Stomach (tissue), 9 donors: ENCODE data around the gene POGZ. TPM values are rescaled to one million over a fixed set of nuclear protein-coding genes. Genes with fewer than 3 reads are reported as not detected.

Experiments
- DNase-seq, 2 donors: peaks; one replicate each; pipeline versions ENCODE4 v3.0.0 to v3.0.0-alpha.2; 2013 to 2019
- H3K27ac ChIP-seq, 5 donors: fragments of 200-600 bp in 4 of 5; sonication (generic) in 4 of 5; one replicate each; pipeline ENCODE4 v1.5.1; 2013 to 2019; ENCODE audit warnings: mild to moderate bottlenecking in 1 of 5, moderate library complexity in 1 of 5
- H3K27me3 ChIP-seq, 3 donors: fragments of 200-600 bp; sonication (generic); one replicate each; pipeline ENCODE4 v1.5.1; 2017 to 2019; ENCODE audit warnings: mixed run types in 1 of 3
- H3K36me3 ChIP-seq, 4 donors: fragments of 200-600 bp; sonication (generic); 1 replicate in 3 of 4; 2 replicates in 1 of 4; pipeline ENCODE4 v1.5.1; 2016 to 2019
- H3K4me1 ChIP-seq, 4 donors: fragments of 200-600 bp; sonication (generic); one replicate each; pipeline ENCODE4 v1.5.1; 2016 to 2019
- H3K4me3 ChIP-seq, 4 donors: fragments of 200-600 bp; sonication (generic) in 3 of 4; one replicate each; pipeline ENCODE4 v1.5.1; 2016 to 2019; ENCODE audit warnings: mild to moderate bottlenecking in 1 of 4
- H3K9me3 ChIP-seq, 4 donors: fragments of 200-600 bp; sonication (generic); one replicate each; pipeline ENCODE4 v1.5.1; 2016 to 2019
- EP300 ChIP-seq: sonication (generic); formaldehyde crosslinking; IDR thresholded peaks from one replicate; pipeline ENCODE4 v1.6.1; 2017; ENCODE audit warnings: antibody characterized with exemption
- POLR2A ChIP-seq, 4 donors: fragments of 450-650 bp; IDR thresholded peaks; one replicate each; pipeline ENCODE4 v1.6.1; 2016; ENCODE audit warnings: antibody characterized with exemption in 4 of 4, control low read depth in 2 of 4, mild to moderate bottlenecking in 1 of 4, moderate library complexity in 1 of 4
- POLR2AphosphoS5 ChIP-seq, 3 donors: sonication (generic); formaldehyde crosslinking; IDR thresholded peaks; one replicate each; pipeline ENCODE4 v1.6.1; 2016; ENCODE audit warnings: antibody characterized with exemption in 3 of 3
- WGBS, 5 donors: extraction: QIAGEN DNeasy Blood & Tissue Kit in 3 of 5; methylation state at CpG; one replicate each; pipeline versions ENCODE4 v1.1.5 to v1.1.7; 2013 to 2018; 5-methylcytosine and 5-hydroxymethylcytosine counted together
- intact Hi-C: fragments of 100-400 bp; cut with DNase I; formaldehyde crosslinking; loops from one replicate; pipeline ENCODE4 v1.15.1; 2023; ENCODE audit warnings: low total_unique reads
- polyA plus RNA-seq, 3 donors: library from polyadenylated mRNA; stranded (reverse); fragments of 200-250 nt; gene quantifications; one replicate each; pipeline ENCODE4 v1.2.3, GENCODE V29; 2013
- total RNA-seq, 5 donors: library from RNA; depleted of rRNA; stranded (reverse); fragments of >200 nt; gene quantifications; one replicate each; pipeline versions ENCODE4 v1.1.0 to v1.2.3, GENCODE V29; 2014 to 2016
- TF ChIP-seq, protein P1 (sequence below), 7 experiments: fragments of 450-650 bp in 4 of 7; fragments of 200-600 bp in 3 of 7; sonication (generic) in 3 of 7; IDR thresholded peaks; one replicate each; pipeline ENCODE4 v1.5.1; 2016 to 2019; ENCODE audit warnings: antibody characterized with exemption in 7 of 7, control low read depth in 2 of 7, mild to moderate bottlenecking in 1 of 7
- donor health status: healthy with polysubstance abuse.
- donor health status: Bipolar disorder and iron deficiency.
- donor health status: healthy.

POGZ gene
- total and polyA plus RNA-seq, 8 donors, result 7.3 to 124 (median 36.4) TPM

DNA sequence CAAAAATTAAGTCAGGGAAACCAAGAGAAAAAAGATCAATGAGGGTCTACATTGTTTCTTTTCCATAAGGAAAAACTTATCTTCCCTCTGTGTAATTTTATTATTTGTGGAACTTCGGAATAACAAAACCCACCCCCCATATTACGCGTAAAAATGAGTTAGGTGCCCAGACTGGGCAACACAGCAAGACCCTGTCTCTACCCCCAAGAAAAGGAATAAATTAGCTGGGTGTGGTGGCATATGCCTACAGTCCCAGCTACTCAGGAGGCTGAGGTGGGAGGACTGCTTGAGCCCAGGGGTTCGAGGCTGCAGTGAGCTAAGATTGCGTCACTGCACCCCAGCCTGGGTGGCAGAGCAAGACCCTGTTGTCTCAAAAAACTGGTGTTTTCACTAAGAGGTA lies 39.5 kb downstream of the POGZ start:
- no peak for DNase-seq
- H3K27me3 ChIP-seq, result no peaks in the 10 kb centered on the region
- peaks cover 55 to 100% (median 100%) of the 10 kb centered on the region in 4 donors for H3K36me3 ChIP-seq
- H3K9me3 ChIP-seq, result no peaks in the 10 kb centered on the region
- H3K27ac ChIP-seq, result no peak overlapping the region
- H3K4me3 ChIP-seq, result no peak overlapping the region
- H3K4me1 ChIP-seq, result no peaks in the 10 kb centered on the region
- intact Hi-C loops, result no loop called here
- TF ChIP-seq EP300 (no peak), POLR2AphosphoS5 (IDR thresholded peaks at IDR 0.05) (no peak), POLR2A (IDR thresholded peaks at IDR 0.05) (no peak)
- TF ChIP-seq, protein P1, sequence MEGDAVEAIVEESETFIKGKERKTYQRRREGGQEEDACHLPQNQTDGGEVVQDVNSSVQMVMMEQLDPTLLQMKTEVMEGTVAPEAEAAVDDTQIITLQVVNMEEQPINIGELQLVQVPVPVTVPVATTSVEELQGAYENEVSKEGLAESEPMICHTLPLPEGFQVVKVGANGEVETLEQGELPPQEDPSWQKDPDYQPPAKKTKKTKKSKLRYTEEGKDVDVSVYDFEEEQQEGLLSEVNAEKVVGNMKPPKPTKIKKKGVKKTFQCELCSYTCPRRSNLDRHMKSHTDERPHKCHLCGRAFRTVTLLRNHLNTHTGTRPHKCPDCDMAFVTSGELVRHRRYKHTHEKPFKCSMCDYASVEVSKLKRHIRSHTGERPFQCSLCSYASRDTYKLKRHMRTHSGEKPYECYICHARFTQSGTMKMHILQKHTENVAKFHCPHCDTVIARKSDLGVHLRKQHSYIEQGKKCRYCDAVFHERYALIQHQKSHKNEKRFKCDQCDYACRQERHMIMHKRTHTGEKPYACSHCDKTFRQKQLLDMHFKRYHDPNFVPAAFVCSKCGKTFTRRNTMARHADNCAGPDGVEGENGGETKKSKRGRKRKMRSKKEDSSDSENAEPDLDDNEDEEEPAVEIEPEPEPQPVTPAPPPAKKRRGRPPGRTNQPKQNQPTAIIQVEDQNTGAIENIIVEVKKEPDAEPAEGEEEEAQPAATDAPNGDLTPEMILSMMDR (IDR thresholded peaks at IDR 0.05), result no peak
- 77 to 96% (median 93%) methylated on average over 5 of the region's 5 CpGs for WGBS, 5 donors

DNA sequence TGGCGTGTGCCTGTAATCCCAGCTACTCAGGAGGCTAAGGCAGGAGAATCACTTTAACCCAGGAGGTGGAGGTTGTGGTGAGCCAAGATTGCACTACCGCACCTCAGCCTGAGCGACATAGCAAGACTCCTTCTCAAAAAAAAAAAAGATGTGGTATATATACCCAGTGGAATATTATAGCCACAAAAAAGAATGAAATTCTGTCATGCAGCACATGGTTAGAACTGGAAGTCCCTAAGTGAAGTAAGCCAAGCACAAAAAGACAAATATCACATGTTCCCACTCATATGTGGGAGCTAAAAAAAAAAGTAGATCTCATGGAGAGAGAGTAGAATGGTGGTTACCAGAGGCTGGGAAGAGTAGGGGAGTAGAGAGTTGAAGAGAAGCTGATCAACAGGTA lies 41.2 kb downstream of the POGZ start:
- TF ChIP-seq POLR2A (IDR thresholded peaks at IDR 0.05), result no peak
- no peak for TF ChIP-seq EP300
- TF ChIP-seq POLR2AphosphoS5 (IDR thresholded peaks at IDR 0.05), result no peak
- TF ChIP-seq, protein P1 (IDR thresholded peaks at IDR 0.05), result no peak
- Histone ChIP-seq H3K27me3 (no peaks in the 10 kb centered on the region), H3K27ac (no peak overlapping the region), H3K4me3 (no peak overlapping the region), H3K36me3 (peaks cover 48 to 100% (median 100%) of the 10 kb centered on the region in 4 donors), H3K4me1 (no peaks in the 10 kb centered on the region), H3K9me3 (no peaks in the 10 kb centered on the region)
- intact Hi-C loops, result no loop called here
- no peak for DNase-seq
- 89 to 97% (median 96%) methylated on average over 3 of the region's 3 CpGs for WGBS, 5 donors

DNA sequence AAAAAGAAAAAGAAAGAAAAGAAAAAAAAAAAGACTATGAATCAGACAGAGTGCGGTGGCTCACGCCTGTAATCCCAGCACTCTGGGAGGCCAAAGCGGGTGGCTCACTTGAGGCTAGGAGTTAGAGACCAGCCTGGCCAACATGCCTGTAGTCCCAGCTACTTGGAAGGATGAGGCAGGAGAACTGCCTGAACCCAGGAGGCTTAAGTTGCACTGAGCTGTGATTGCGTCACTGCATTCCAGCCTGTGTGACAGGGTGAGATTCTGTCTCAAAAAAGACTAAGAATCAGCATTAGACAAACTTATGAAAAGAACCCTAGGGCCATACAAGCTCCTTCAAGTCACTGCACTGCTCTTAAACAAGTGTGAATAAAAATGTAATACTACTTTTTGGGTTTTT lies 43.1 kb downstream of the POGZ start:
- intact Hi-C loops, result no loop called here
- Histone ChIP-seq H3K4me1 (no peaks in the 10 kb centered on the region), H3K27ac (no peak overlapping the region), H3K4me3 (no peak overlapping the region), H3K27me3 (no peaks in the 10 kb centered on the region), H3K9me3 (no peaks in the 10 kb centered on the region), H3K36me3 (peaks cover 45 to 100% (median 100%) of the 10 kb centered on the region in 4 donors)
- no peak for DNase-seq
- TF ChIP-seq POLR2AphosphoS5 (IDR thresholded peaks at IDR 0.05) (no peak), EP300 (no peak), POLR2A (IDR thresholded peaks at IDR 0.05) (no peak)
- TF ChIP-seq, protein P1 (IDR thresholded peaks at IDR 0.05), result no peak
- 98 to 99% (median 99%) methylated on average over 4 of the region's 4 CpGs for WGBS, 5 donors

DNA sequence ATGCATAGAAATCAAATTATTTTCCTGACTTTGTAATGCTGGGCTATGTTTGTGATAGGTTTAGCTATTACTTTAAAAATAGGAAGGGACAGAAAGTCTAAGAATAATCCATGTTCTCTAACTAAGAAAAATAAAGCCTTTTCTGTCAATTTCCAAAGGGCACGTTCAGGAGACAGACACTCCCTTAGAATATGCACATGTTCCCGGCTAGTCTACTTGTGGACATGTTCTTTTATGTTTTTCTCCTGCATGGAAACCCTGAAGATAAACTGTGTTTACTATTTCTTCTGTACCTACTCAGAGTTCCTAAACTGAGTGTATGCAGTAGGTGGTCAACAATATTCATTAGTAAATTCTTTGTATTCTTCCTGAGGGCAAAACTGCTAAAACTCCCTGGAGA lies 47.4 kb downstream of the POGZ start:
- intact Hi-C loops, result no loop called here
- Histone ChIP-seq H3K27me3 (no peaks in the 10 kb centered on the region), H3K9me3 (no peaks in the 10 kb centered on the region), H3K4me3 (no peak overlapping the region), H3K4me1 (no peaks in the 10 kb centered on the region), H3K36me3 (peaks cover 71 to 100% (median 100%) of the 10 kb centered on the region in 4 donors), H3K27ac (no peak overlapping the region)
- DNase-seq, result no peak
- 70 to 88% (median 83%) methylated on average over 2 of the region's 2 CpGs for WGBS, 5 donors
- TF ChIP-seq POLR2A (IDR thresholded peaks at IDR 0.05) (no peak), POLR2AphosphoS5 (IDR thresholded peaks at IDR 0.05) (no peak), EP300 (no peak)
- TF ChIP-seq, protein P1 (IDR thresholded peaks at IDR 0.05), result no peak
